Muscle of arm (tissue), 12 donors: ENCODE results near the gene SEMA5B. TPM values are rescaled to one million over a fixed set of nuclear protein-coding genes. Genes with fewer than 3 reads are reported as not detected.

Experiments used
- DNase-seq: peaks from one replicate; pipeline ENCODE4 v3.0.0-alpha.2; 2013
- polyA plus RNA-seq, 12 donors: library from polyadenylated mRNA; unstranded; fragments of 120-200 nt; gene quantifications; one replicate each; pipeline ENCODE4 v1.2.1, GENCODE V29; 2013; ENCODE audit not compliant: insufficient read length in 12 of 12

The SEMA5B gene
- polyA plus RNA-seq, 12 donors: 13.4 to 46.2 (median 24.6) TPM; not detected in 1

DNA sequence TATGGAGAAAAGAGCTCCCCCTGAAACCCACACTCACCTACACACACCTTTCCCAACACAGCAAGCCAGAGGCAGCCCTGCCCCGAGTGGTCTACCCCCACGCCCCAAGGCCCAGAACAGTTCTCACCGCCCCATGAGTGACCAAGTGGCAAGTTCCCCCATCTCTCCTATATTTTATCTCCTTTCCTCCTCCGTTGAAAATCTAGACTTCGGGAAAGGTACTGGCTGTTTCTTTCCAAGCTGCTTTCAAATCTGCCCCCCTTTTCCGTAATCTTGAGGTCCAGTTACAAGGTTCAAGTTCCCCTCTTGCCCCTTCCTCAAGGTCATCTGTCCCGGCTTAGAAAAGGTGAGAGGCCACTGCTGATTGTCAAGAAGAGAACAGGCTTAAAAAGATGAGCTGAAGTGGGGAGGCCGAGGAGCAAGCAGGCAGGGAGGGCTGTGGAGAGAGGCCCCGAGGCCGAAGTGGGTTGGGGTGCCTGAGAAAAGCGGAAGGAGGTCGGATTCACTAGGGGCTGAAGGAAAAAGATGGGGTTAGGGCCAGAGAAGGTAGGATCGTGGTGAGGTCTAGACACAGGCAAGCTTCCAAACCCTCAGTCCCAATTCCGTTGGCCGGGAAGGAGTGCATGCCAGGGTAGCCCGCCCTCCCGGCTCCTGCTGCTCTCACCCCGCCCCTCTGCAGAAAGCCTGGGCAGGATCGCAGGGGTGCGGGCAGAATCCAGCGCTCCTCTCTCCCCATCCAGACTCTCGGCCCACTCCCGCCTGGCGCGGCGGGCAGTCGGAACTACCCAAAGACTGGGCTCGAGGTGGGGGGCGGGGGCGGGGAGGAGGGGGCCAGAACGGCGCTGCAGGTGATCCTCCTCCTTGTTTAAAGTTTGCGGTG, 1.7 kb downstream of the SEMA5B start:
- no peak for DNase-seq

DNA sequence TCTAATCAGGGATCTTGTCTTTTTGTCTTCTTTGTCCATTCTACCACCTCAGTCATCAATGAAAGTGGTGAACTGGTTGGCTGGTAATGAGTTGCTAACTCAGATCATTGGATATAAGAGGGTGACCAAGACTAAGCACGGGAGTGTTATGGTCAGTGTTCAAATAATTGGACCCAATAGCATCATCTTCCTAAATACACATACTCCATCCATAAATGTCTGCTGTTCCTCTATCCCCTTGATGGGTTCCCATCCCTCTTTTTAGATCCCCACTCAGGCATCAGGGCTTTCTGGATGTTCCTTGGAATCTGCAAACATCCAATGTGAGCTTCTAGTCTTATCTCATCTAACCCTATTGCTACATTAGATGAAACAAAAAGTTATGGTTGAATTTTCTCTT, 3.5 kb downstream of the SEMA5B start:
- no peak for DNase-seq

DNA sequence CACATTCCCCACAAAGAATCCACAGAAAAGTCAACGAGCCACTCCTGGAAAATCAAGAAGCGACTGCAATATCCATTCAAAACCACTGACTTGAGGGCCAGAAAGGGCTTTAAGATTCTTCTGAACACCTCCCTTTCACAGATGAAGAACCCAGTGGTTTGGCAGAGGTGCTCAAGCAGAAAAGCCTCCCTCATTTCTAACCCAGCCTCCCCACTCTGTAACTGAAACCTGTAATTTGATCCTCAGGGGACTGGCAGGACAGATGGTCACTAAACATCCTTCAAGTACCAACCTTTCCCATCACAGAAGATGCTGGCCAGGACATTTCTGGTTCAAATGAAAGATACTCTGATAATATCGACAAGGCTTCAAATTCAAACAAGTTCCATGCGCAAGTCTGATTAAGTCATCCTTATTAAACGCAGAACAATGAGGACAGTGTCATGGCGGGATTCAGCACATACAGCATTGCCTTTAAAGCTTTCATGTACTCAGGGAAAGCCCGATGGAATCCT, 5.5 kb downstream of the SEMA5B start:
- no peak for DNase-seq

GRCh38 chr3:123021388-123021787, 6.2 kb downstream of the SEMA5B start:
- no peak for DNase-seq

GRCh38 chr3:123020709-123021108, 6.9 kb downstream of the SEMA5B start:
- DNase-seq: no peak

DNA sequence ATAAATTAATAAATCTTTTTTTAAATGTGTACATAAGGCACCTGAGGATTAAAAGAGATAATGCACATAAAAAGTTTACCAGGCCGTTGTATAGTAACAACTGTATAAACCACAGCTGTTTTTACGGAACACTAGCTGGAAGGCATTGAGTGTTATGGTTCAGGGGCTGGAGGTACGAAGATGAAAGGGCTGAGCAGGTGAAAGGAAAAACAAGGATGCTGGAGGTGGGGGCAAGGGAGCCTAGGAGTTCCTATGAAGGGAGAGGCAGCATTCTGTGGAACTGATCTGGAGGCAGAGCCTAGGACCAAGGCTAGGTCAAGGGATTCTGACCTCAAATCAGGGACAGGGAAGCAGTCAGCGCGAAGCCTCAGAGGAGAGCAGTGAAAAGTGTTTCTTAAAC, 8.0 kb downstream of the SEMA5B start:
- no peak for DNase-seq

- no peak for DNase-seq
Measured at GRCh38 chr3:123019161-123019560, 8.4 kb downstream of the SEMA5B start.

- DNase-seq: no peak
Measured at GRCh38 chr3:123018683-123019082, 8.9 kb downstream of the SEMA5B start.

- no peak for DNase-seq
Measured at GRCh38 chr3:123015596-123015995, 12.0 kb downstream of the SEMA5B start.

DNA sequence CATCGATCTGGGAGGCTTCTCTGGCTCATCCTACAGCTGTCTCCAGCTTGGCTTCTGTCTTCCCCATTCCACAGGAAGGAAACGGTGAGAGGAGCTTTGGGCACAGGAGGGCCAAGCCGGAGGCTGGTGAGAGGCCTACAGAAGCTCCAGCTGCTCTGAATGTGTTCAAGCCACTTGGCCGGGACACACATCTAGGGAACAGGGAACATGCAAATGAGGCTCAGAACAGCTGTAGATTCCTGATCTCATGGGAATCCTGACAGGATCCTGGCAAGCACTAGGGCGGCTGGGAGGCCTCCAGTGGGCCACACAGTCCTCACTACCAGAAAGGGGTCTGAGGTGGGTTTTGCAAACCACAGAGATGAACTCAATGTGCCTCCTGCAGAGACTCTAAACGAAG, 13.7 kb downstream of the SEMA5B start:
- no peak for DNase-seq

- DNase-seq: no peak
Measured at GRCh38 chr3:123012652-123013051, 14.9 kb downstream of the SEMA5B start.

DNA sequence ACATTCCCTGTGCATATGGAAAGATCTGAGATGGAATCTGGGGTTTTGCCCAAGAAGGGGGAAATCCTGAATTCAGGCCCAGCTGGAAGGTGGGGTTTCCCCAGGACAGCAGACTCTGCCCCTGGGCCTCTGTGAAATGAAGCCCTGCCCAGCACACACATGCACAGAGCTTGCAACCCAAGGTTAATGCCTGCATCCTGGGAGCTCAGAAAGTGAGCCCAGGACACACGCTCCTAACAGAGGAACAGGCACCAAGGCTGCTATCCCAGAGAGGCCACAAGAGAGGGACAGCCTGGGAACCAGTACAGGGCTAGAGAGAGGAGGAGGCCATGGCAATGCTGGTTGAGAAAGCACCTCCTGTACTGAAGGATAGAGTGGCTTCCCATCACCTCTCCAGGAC, 16.1 kb downstream of the SEMA5B start:
- no peak for DNase-seq

- no peak for DNase-seq
Measured at GRCh38 chr3:123008840-123009239, 18.7 kb downstream of the SEMA5B start.

DNA sequence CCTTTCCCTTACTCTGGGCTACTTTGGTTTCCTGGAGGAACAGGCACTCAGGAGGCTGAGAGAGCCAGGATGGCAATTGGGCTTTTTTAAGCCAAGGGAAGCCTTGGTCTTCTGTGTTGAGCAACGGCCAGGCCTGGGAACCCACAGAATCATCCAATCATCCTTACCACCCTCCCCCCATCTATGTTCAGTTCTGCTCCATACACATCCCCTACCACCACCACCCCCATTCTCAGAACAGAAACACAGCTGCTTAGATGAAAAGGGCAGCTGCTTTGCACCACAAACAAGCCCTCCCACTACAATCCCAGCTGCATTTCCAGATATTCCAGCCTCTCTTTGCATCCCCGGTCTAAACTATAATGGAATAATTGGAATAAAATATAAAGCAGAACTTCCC, 21.0 kb downstream of the SEMA5B start:
- DNase-seq: no peak

DNA sequence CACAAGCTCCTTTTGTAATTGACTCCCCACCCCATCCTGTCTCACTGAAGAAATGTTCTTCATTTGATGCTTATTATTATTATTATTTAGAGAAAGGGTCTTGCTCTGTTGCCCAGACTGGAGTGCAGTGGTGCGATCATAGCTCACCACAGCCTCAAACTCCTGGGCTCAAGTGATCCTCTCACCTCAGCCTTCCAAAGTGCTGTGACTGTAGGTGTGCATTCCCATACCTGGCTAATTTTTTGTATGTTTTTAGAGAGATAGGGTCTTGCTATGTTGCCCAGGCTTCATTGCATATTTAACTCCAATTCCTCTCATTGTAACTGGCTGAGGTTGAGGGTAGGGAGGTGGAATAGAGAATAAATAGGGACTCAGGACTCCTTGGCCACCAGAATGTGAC, 22.3 kb downstream of the SEMA5B start:
- no peak for DNase-seq

GRCh38 chr3:123004201-123004918, 23.2 kb downstream of the SEMA5B start:
- no peak for DNase-seq

GRCh38 chr3:123002749-123003497, 24.6 kb downstream of the SEMA5B start:
- DNase-seq: no peak

DNA sequence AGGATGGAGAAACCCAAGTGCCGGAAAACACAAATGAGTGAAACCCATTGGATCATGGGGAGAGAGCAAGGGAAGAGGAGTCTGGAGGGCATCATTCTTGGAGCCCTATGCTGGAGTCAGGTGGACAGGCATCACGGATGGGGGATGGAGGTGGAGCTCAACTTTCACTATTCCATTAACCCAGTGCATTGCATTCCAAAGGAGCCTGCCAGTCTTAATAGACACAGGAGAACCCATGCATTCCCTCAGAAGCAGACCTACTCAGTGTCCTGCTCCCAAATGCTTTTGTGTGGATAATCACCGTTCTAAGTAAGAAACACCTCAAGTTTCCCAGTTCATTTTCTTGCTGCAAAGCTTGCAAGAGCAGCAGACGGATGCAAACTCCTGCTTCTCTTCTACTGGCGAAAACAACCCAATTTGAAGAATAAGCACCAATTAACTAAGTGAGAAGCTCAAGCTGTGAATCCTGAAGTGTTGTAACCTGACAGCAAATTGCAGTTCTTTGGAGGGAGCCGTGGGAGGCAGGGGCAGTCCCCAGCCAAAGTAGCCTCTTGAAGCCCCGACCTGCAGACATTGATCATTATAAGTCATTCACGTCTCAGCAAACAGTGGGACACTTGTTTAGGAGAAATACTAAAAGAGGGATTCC, 25.3 kb downstream of the SEMA5B start:
- DNase-seq: no peak

DNA sequence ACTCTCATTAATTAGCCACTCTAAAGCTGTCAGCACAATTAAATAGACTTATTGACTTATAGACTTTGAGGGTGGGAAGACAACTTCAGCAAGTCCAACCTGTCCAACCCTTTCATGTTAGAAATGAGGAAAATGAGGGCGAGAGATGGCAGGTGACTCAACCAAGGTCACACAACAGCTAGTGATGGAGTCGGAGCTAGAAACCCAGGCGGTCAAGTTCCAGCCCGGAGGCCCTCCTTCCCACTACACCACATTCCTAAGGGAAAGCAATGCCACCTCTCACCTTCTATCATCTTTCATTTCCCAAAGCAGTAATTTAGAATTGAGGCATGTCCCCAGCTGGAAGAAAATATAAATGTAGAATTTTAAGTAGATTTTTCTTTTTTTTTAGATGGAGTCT, 28.7 kb downstream of the SEMA5B start:
- no peak for DNase-seq

- DNase-seq: no peak
Measured at GRCh38 chr3:122998206-122998605, 29.4 kb downstream of the SEMA5B start.

GRCh38 chr3:122996038-122996580, 31.5 kb downstream of the SEMA5B start:
- no peak for DNase-seq
